Spleen (tissue), 11 donors: ENCODE results near the gene TM4SF18. TPM values are rescaled to one million over a fixed set of nuclear protein-coding genes. Genes with fewer than 3 reads are reported as not detected.

Source experiments
- DNase-seq: peaks from one replicate; pipeline ENCODE4 v3.0.0-alpha.2; 2020
- H3K27ac ChIP-seq, 8 donors: fragments of 200-600 bp; sonication (generic) in 7 of 8; 1 replicate in 4 of 8; 2 replicates in 4 of 8; pipeline versions ENCODE4 v1.5.0 to v1.8.0; 2016 to 2021; ENCODE audit warnings: inconsistent platforms in 4 of 8, mild to moderate bottlenecking in 4 of 8, moderate library complexity in 1 of 8
- H3K27me3 ChIP-seq, 7 donors: fragments of 200-600 bp; sonication (generic) in 6 of 7; replicated peaks in 1 of 7; 1 replicate in 4 of 7; 2 replicates in 3 of 7; pipeline versions ENCODE4 v1.5.0 to v1.8.0; 2016 to 2021; ENCODE audit warnings: inconsistent platforms in 3 of 7, mild to moderate bottlenecking in 1 of 7
- H3K36me3 ChIP-seq, 6 donors: fragments of 200-600 bp; sonication (generic) in 5 of 6; 1 replicate in 4 of 6; 2 replicates in 2 of 6; pipeline versions ENCODE4 v1.5.0 to v1.8.0; 2016 to 2021; ENCODE audit warnings: inconsistent platforms in 2 of 6
- H3K4me1 ChIP-seq, 6 donors: fragments of 200-600 bp; sonication (generic) in 5 of 6; 1 replicate in 3 of 6; 2 replicates in 3 of 6; pipeline versions ENCODE4 v1.5.0 to v1.8.0; 2016 to 2021; ENCODE audit warnings: inconsistent platforms in 3 of 6
- H3K4me3 ChIP-seq, 8 donors: fragments of 200-600 bp; sonication (generic) in 7 of 8; 1 replicate in 4 of 8; 2 replicates in 4 of 8; pipeline versions ENCODE4 v1.5.0 to v1.8.0; 2016 to 2021; ENCODE audit warnings: inconsistent platforms in 4 of 8, mild to moderate bottlenecking in 4 of 8, moderate library complexity in 2 of 8
- H3K9me3 ChIP-seq, 8 donors: fragments of 200-600 bp; sonication (generic) in 7 of 8; 1 replicate in 4 of 8; 2 replicates in 4 of 8; pipeline versions ENCODE4 v1.5.0 to v1.8.0; 2016 to 2021; ENCODE audit warnings: inconsistent platforms in 4 of 8
- POLR2A ChIP-seq, 3 donors: fragments of 450-650 bp; IDR thresholded peaks; one replicate each; pipeline ENCODE4 v1.5.1; 2017; ENCODE audit warnings: antibody characterized with exemption in 3 of 3, mild to moderate bottlenecking in 1 of 3
- POLR2AphosphoS5 ChIP-seq, 3 donors: sonication (generic); formaldehyde crosslinking; IDR thresholded peaks; one replicate each; pipeline ENCODE4 v1.5.1; 2017; ENCODE audit warnings: antibody characterized with exemption in 3 of 3
- WGBS, 5 donors: extraction: QIAGEN DNeasy Blood & Tissue Kit in 3 of 5; methylation state at CpG; one replicate each; pipeline versions ENCODE4 v1.1.5 to v1.1.7; 2013 to 2018; 5-methylcytosine and 5-hydroxymethylcytosine counted together
- intact Hi-C: fragments of 100-400 bp; cut with DNase I; formaldehyde crosslinking; loops from one replicate; pipeline ENCODE4 v1.15.0; 2023; ENCODE audit warnings: low total_unique reads
- polyA plus RNA-seq, 3 donors: library from polyadenylated mRNA; stranded (reverse); fragments of 200-250 nt; gene quantifications; one replicate each; pipeline ENCODE4 v1.2.1, GENCODE V29; 2013
- total RNA-seq, 7 donors: library from RNA; depleted of rRNA in 3 of 7; stranded (reverse); fragments of >200 nt in 3 of 7; fragmentation: NEBNext Ultra II Directional in 4 of 7; extraction: Animal tissue kit (Norgen Biotek cat#: 25700) in 4 of 7; gene quantifications; one replicate each; pipeline versions ENCODE4 v1.1.0 to v1.2.1, GENCODE V29; 2016 to 2021
- TF ChIP-seq, protein P1 (sequence below), 11 experiments: fragments of 200-600 bp in 7 of 11; fragments of 450-650 bp in 4 of 11; sonication (generic) in 4 of 11; IDR thresholded peaks in 8 of 11; conservative IDR thresholded peaks in 3 of 11; 1 replicate in 7 of 11; 2 replicates in 4 of 11; pipeline versions ENCODE4 v1.4.0 to v1.8.0; 2016 to 2021; ENCODE audit warnings: antibody characterized with exemption in 11 of 11, inconsistent platforms in 4 of 11, mild to moderate bottlenecking in 1 of 11
- donor health status: healthy with polysubstance abuse.
- donor health status: DM: no; HTN: no; CAD: no; lungs with moderate emphysema.
- donor health status: DM: no; HTN: no; CAD: no.
- donor health status: Bipolar disorder and iron deficiency.
- donor health status: healthy.
- donor health status: DM: no; HTN: no; CAD: no.
- donor health status: DM: yes; HTN: yes; CAD: no.

Gene TM4SF18
- total and polyA plus RNA-seq, 10 donors = 6.6 to 97.4 (median 49.1) TPM

DNA sequence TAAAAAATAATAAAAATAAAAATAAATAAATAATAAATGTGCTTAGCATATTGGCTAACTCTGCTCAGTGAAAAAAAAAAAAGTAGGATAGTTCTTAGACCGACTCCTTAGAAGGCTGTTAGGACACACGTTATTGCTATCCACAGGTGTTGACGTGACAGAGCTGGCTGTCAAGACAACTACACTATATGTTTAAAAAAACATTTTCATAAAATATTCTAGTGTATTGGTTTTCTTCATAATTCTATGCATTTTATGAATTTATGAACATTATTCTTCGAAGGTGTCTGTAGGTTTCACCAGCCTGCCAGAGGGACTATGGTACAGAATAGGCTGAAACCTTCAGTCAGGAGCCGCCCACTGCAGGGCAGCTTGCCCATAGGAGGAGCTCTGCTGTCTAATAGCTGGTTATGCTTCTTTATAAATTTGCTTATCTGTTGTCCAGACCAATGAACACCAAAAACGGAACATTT, 34.8 kb upstream of the TM4SF18 start:
- no peak overlapping the region for H3K27ac ChIP-seq
- intact Hi-C loops = no loop called here

GRCh38 chr3:149366941-149367840, 33.8 kb upstream of the TM4SF18 start:
- H3K4me1 ChIP-seq = peaks cover 3 to 24% (median 16%) of the 10 kb centered on the region in 6 donors
- WGBS, 5 donors = 79 to 87% (median 79%) methylated on average over 3 of the region's 3 CpGs
- intact Hi-C loops = no loop called here
- no peak overlapping the region for H3K4me3 ChIP-seq
- TF ChIP-seq POLR2AphosphoS5 (IDR thresholded peaks at IDR 0.05) (no peak), POLR2A (IDR thresholded peaks at IDR 0.05) (no peak)
- TF ChIP-seq, protein P1, sequence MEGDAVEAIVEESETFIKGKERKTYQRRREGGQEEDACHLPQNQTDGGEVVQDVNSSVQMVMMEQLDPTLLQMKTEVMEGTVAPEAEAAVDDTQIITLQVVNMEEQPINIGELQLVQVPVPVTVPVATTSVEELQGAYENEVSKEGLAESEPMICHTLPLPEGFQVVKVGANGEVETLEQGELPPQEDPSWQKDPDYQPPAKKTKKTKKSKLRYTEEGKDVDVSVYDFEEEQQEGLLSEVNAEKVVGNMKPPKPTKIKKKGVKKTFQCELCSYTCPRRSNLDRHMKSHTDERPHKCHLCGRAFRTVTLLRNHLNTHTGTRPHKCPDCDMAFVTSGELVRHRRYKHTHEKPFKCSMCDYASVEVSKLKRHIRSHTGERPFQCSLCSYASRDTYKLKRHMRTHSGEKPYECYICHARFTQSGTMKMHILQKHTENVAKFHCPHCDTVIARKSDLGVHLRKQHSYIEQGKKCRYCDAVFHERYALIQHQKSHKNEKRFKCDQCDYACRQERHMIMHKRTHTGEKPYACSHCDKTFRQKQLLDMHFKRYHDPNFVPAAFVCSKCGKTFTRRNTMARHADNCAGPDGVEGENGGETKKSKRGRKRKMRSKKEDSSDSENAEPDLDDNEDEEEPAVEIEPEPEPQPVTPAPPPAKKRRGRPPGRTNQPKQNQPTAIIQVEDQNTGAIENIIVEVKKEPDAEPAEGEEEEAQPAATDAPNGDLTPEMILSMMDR (IDR thresholded peaks at IDR 0.05 in 8 of 11, conservative IDR thresholded peaks at IDR 0.05 in 3 of 11) = no peak
- peak overlapping the region in 1 of 8 donors; percentile 15 for H3K27ac ChIP-seq
- DNase-seq = no peak
- no peaks in the 10 kb centered on the region for H3K9me3 ChIP-seq
- peaks cover 0 to 3% (median 0%) of the 10 kb centered on the region in 7 donors for H3K27me3 ChIP-seq
- H3K36me3 ChIP-seq = peaks cover 0 to 27% (median 0%) of the 10 kb centered on the region in 6 donors

More for the DNA sequence above, 34.8 kb upstream of the TM4SF18 start:
- WGBS, 5 donors = 89 to 91% (median 90%) methylated on average over 6 of the region's 6 CpGs
- no peaks in the 10 kb centered on the region for H3K9me3 ChIP-seq
- no peak for TF ChIP-seq POLR2AphosphoS5 (IDR thresholded peaks at IDR 0.05)
- TF ChIP-seq, protein P1 (IDR thresholded peaks at IDR 0.05 in 8 of 11, conservative IDR thresholded peaks at IDR 0.05 in 3 of 11) = no peak
- no peak for DNase-seq
- peaks cover 0 to 31% (median 0%) of the 10 kb centered on the region in 6 donors for H3K36me3 ChIP-seq
- peaks cover 3 to 35% (median 21%) of the 10 kb centered on the region in 6 donors for H3K4me1 ChIP-seq
- H3K27me3 ChIP-seq = no peaks in the 10 kb centered on the region
- no peak overlapping the region for H3K4me3 ChIP-seq

GRCh38 chr3:149366031-149366430, 32.6 kb upstream of the TM4SF18 start:
- Histone ChIP-seq H3K4me1 (peaks cover 0 to 14% (median 7%) of the 10 kb centered on the region in 6 donors), H3K27ac (no peak overlapping the region), H3K4me3 (no peak overlapping the region), H3K36me3 (peaks cover 0 to 18% (median 0%) of the 10 kb centered on the region in 6 donors), H3K27me3 (peaks cover 0 to 4% (median 0%) of the 10 kb centered on the region in 7 donors), H3K9me3 (no peaks in the 10 kb centered on the region)
- 91 to 100% (median 97%) methylated on average over 2 of the region's 2 CpGs for WGBS, 5 donors
- TF ChIP-seq POLR2AphosphoS5 (IDR thresholded peaks at IDR 0.05) = no peak
- no peak for TF ChIP-seq POLR2A (IDR thresholded peaks at IDR 0.05)
- TF ChIP-seq, protein P1 (IDR thresholded peaks at IDR 0.05 in 8 of 11, conservative IDR thresholded peaks at IDR 0.05 in 3 of 11) = no peak
- intact Hi-C loops = no loop called here
- DNase-seq = no peak

GRCh38 chr3:149364624-149365023, 31.2 kb upstream of the TM4SF18 start:
- Histone ChIP-seq H3K36me3 (peaks cover 0 to 10% (median 0%) of the 10 kb centered on the region in 6 donors), H3K4me1 (peaks cover 0 to 4% (median 0%) of the 10 kb centered on the region in 6 donors), H3K27ac (no peak overlapping the region), H3K4me3 (no peak overlapping the region), H3K27me3 (peaks cover 0 to 4% (median 0%) of the 10 kb centered on the region in 7 donors), H3K9me3 (no peaks in the 10 kb centered on the region)
- intact Hi-C loops = no loop called here
- TF ChIP-seq, protein P1 (IDR thresholded peaks at IDR 0.05 in 8 of 11, conservative IDR thresholded peaks at IDR 0.05 in 3 of 11) = no peak
- TF ChIP-seq POLR2A (IDR thresholded peaks at IDR 0.05) (no peak), POLR2AphosphoS5 (IDR thresholded peaks at IDR 0.05) (no peak)
- DNase-seq = no peak
- 66 to 89% (median 78%) methylated on average over 2 of the region's 2 CpGs for WGBS, 5 donors
